HEK293 (cell line): ENCODE data around the gene MPC1.
A peak's percentile ranks its signal among the peaks of the same experiment; 100 is the strongest.

Experiments
- CTCF ChIA-PET: fragments of 350-600 bp; formaldehyde crosslinking; extraction: SDS; loops from one replicate; lab custom pipeline; 2021; ENCODE audit warnings: antibody characterized with exemption; lab: Yijun Ruan, JAX
- POLR2A ChIA-PET: fragments of 300-600 bp; formaldehyde crosslinking; extraction: SDS; loops from one replicate; lab custom pipeline; 2020; ENCODE audit warnings: antibody characterized with exemption, inconsistent platforms; lab: Yijun Ruan, JAX
- H3K27ac ChIP-seq: fragments of 200-500 bp; sonication (Bioruptor generic); 2 replicates; pipeline ENCODE4 v1.5.1; 2014; ENCODE audit warnings: low read depth, low read length, control low read depth, inconsistent platforms; ENCODE audit errors: extremely low read depth
- H3K36me3 ChIP-seq, 2 experiments: fragments of 200-500 bp in 1 of 2; sonication (Bioruptor generic) in 1 of 2; 1 replicate in 1 of 2; 2 replicates in 1 of 2; pipeline ENCODE4 v1.5.1; 2014 to 2017; ENCODE audit warnings: inconsistent platforms in 2 of 2, low read length in 2 of 2; ENCODE audit not compliant: control insufficient read depth in 2 of 2, insufficient read depth in 1 of 2
- H3K4me1 ChIP-seq: fragments of 200-500 bp; sonication (Bioruptor generic); 2 replicates; pipeline ENCODE4 v1.5.1; 2014; ENCODE audit warnings: mild to moderate bottlenecking, low read length, inconsistent platforms; ENCODE audit not compliant: control insufficient read depth, insufficient read depth
- H3K4me3 ChIP-seq: 2 replicates; pipeline ENCODE4 v1.5.1; 2011; ENCODE audit warnings: low read depth, mild to moderate bottlenecking, control low read depth, low read length, moderate library complexity
- H3K9me3 ChIP-seq: fragments of 200-500 bp; sonication (Bioruptor generic); 2 replicates; pipeline ENCODE4 v1.5.1; 2014; ENCODE audit warnings: low read depth, low read length, inconsistent platforms; ENCODE audit not compliant: control insufficient read depth, insufficient read depth
- BCL11A ChIP-seq: fragments of 450-650 bp; formaldehyde crosslinking; IDR thresholded peaks from 2 replicates; pipeline ENCODE4 v1.5.1; 2016; ENCODE audit warnings: low read depth, missing biosample characterization, missing genetic modification characterization
- FEZF1 ChIP-seq: fragments of 450-650 bp; formaldehyde crosslinking; IDR thresholded peaks from 2 replicates; pipeline ENCODE4 v1.5.1; 2016; ENCODE audit warnings: missing biosample characterization, missing genetic modification characterization
- KLF16 ChIP-seq: fragments of 450-650 bp; formaldehyde crosslinking; IDR thresholded peaks from 2 replicates; pipeline ENCODE4 v1.5.1; 2017; ENCODE audit warnings: missing biosample characterization, missing genetic modification characterization
- OVOL3 ChIP-seq: fragments of 450-650 bp; formaldehyde crosslinking; IDR thresholded peaks from 2 replicates; pipeline ENCODE4 v1.5.1; 2016; ENCODE audit warnings: missing biosample characterization, missing genetic modification characterization
- WT1 ChIP-seq: fragments of 450-650 bp; formaldehyde crosslinking; IDR thresholded peaks from 2 replicates; pipeline ENCODE4 v1.5.1; 2016; ENCODE audit warnings: missing biosample characterization, missing genetic modification characterization
- YY1 ChIP-seq: fragments of 450-650 bp; formaldehyde crosslinking; IDR thresholded peaks from 2 replicates; pipeline ENCODE4 v1.5.1; 2018; ENCODE audit warnings: missing biosample characterization, missing genetic modification characterization
- ZBTB17 ChIP-seq: fragments of 450-650 bp; formaldehyde crosslinking; IDR thresholded peaks from 2 replicates; pipeline ENCODE4 v1.5.1; 2016; ENCODE audit warnings: missing biosample characterization, missing genetic modification characterization
- ZBTB20 ChIP-seq: fragments of 450-650 bp; formaldehyde crosslinking; IDR thresholded peaks from 2 replicates; pipeline ENCODE4 v1.5.1; 2016; ENCODE audit warnings: missing biosample characterization, missing genetic modification characterization
- ZBTB8A ChIP-seq: fragments of 450-650 bp; formaldehyde crosslinking; IDR thresholded peaks from 2 replicates; pipeline ENCODE4 v1.5.1; 2016; ENCODE audit warnings: missing biosample characterization, missing genetic modification characterization
- ZFHX2 ChIP-seq: fragments of 450-650 bp; formaldehyde crosslinking; conservative IDR thresholded peaks from 2 replicates; pipeline ENCODE4 v1.5.1; 2016; ENCODE audit warnings: missing biosample characterization, missing genetic modification characterization
- ZFP69B ChIP-seq: fragments of 450-650 bp; formaldehyde crosslinking; IDR thresholded peaks from 2 replicates; pipeline ENCODE4 v1.5.1; 2016; ENCODE audit warnings: missing biosample characterization, missing genetic modification characterization
- ZIC2 ChIP-seq: fragments of 450-650 bp; formaldehyde crosslinking; IDR thresholded peaks from 2 replicates; pipeline ENCODE4 v1.5.1; 2016; ENCODE audit warnings: missing biosample characterization, missing genetic modification characterization
- ZNF16 ChIP-seq: fragments of 450-650 bp; formaldehyde crosslinking; IDR thresholded peaks from 2 replicates; pipeline ENCODE4 v1.5.1; 2016; ENCODE audit warnings: low read depth, missing biosample characterization, missing genetic modification characterization
- ZNF2 ChIP-seq: fragments of 450-650 bp; formaldehyde crosslinking; IDR thresholded peaks from 2 replicates; pipeline ENCODE4 v1.5.1; 2016; ENCODE audit warnings: missing biosample characterization, missing genetic modification characterization
- ZNF214 ChIP-seq: fragments of 450-650 bp; formaldehyde crosslinking; IDR thresholded peaks from 2 replicates; pipeline ENCODE4 v1.5.1; 2017; ENCODE audit warnings: missing biosample characterization, mild to moderate bottlenecking, missing genetic modification characterization, borderline replicate concordance
- ZNF292 ChIP-seq: fragments of 450-650 bp; formaldehyde crosslinking; IDR thresholded peaks from 2 replicates; pipeline ENCODE4 v1.5.1; 2016; ENCODE audit warnings: low read depth, missing biosample characterization, missing genetic modification characterization, borderline replicate concordance
- ZNF37A ChIP-seq: fragments of 450-650 bp; IDR thresholded peaks from 2 replicates; pipeline ENCODE4 v1.5.1; 2018; ENCODE audit warnings: missing biosample characterization, missing genetic modification characterization
- ZNF416 ChIP-seq: fragments of 450-650 bp; formaldehyde crosslinking; IDR thresholded peaks from 2 replicates; pipeline ENCODE4 v1.5.1; 2016; ENCODE audit warnings: missing biosample characterization, missing genetic modification characterization
- ZNF521 ChIP-seq: fragments of 450-650 bp; formaldehyde crosslinking; IDR thresholded peaks from 2 replicates; pipeline ENCODE4 v1.5.1; 2017; ENCODE audit warnings: missing biosample characterization, mild to moderate bottlenecking, missing genetic modification characterization
- ZNF544 ChIP-seq: fragments of 450-650 bp; formaldehyde crosslinking; IDR thresholded peaks from 2 replicates; pipeline ENCODE4 v1.5.0; 2017; ENCODE audit warnings: missing biosample characterization, missing genetic modification characterization
- ZNF600 ChIP-seq: fragments of 450-650 bp; formaldehyde crosslinking; IDR thresholded peaks from 2 replicates; pipeline ENCODE4 v1.5.1; 2016; ENCODE audit warnings: missing biosample characterization, missing genetic modification characterization
- ZNF629 ChIP-seq: fragments of 450-650 bp; formaldehyde crosslinking; IDR thresholded peaks from 2 replicates; pipeline ENCODE4 v1.5.1; 2017; ENCODE audit warnings: missing biosample characterization, missing genetic modification characterization
- ZNF664 ChIP-seq: fragments of 450-650 bp; formaldehyde crosslinking; IDR thresholded peaks from 2 replicates; pipeline ENCODE4 v1.5.1; 2016; ENCODE audit warnings: missing biosample characterization, missing genetic modification characterization
- ZNF777 ChIP-seq: fragments of 450-650 bp; formaldehyde crosslinking; IDR thresholded peaks from 2 replicates; pipeline ENCODE4 v1.5.1; 2017; ENCODE audit warnings: missing biosample characterization, missing genetic modification characterization, borderline replicate concordance
- ZNF791 ChIP-seq: fragments of 450-650 bp; formaldehyde crosslinking; IDR thresholded peaks from 2 replicates; pipeline ENCODE4 v1.5.1; 2016; ENCODE audit warnings: missing biosample characterization, missing genetic modification characterization
- TF ChIP-seq, protein P1 (sequence below): fragments of 450-650 bp; formaldehyde crosslinking; IDR thresholded peaks from 2 replicates; pipeline ENCODE4 v1.5.1; 2016; ENCODE audit warnings: missing biosample characterization, missing genetic modification characterization, borderline replicate concordance
- TF ChIP-seq, protein P2 (sequence below): fragments of 450-650 bp; formaldehyde crosslinking; IDR thresholded peaks from 2 replicates; pipeline ENCODE4 v1.5.1; 2016; ENCODE audit warnings: missing biosample characterization, missing genetic modification characterization
- TF ChIP-seq, protein P3 (sequence below): IDR thresholded peaks from 2 replicates; pipeline ENCODE4 v1.6.1; 2011; ENCODE audit warnings: mild to moderate bottlenecking, low read depth, low read length, borderline replicate concordance
- TF ChIP-seq, protein P4 (sequence below): fragments of 450-650 bp; formaldehyde crosslinking; IDR thresholded peaks from 2 replicates; pipeline ENCODE4 v1.5.1; 2016; ENCODE audit warnings: missing biosample characterization, missing genetic modification characterization
- TF ChIP-seq, protein P5 (sequence below): fragments of 450-650 bp; formaldehyde crosslinking; IDR thresholded peaks from 2 replicates; pipeline ENCODE4 v1.5.1; 2016; ENCODE audit warnings: missing biosample characterization, missing genetic modification characterization
- TF ChIP-seq, protein P6 (sequence below): fragments of 450-650 bp; formaldehyde crosslinking; IDR thresholded peaks from 2 replicates; pipeline ENCODE4 v1.5.1; 2016; ENCODE audit warnings: missing biosample characterization, missing genetic modification characterization

The MPC1 gene

DNA sequence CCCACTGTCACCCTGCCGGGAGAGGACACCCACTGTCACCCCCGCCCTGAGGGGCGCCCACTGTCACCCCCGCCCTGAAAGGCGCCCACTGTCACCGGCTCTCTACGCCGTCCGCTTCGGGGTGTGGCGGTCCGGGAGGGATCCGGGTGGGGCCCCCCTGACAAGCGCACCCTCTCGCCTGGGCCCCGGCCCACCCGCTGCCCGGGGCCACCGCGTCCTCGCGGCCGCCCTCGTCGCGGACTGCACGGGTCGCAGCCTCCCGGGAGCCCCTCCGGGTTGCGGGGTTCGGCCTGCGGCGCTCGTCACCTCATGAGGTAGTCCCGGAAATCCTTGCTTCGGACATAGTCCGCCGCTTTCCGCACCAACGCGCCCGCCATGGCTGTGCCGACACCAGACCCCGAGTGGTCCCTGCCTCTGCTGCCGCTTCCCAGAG is 224 bp downstream of the MPC1 start:
- POLR2A ChIA-PET = no interaction called here
- CTCF ChIA-PET = no interaction called here
- no peaks in the 10 kb centered on the region for H3K36me3 ChIP-seq
- H3K27ac ChIP-seq = peak overlapping the region; percentile 40; the same call in 1 of the 2 replicates
- H3K4me3 ChIP-seq = peak overlapping the region; percentile 82
- 0 out of 2 replicates have a peak, but pooled peaks cover 3% of the 10 kb centered on the region for H3K4me1 ChIP-seq
- H3K9me3 ChIP-seq = no peaks in the 10 kb centered on the region
- TF ChIP-seq, protein P1, sequence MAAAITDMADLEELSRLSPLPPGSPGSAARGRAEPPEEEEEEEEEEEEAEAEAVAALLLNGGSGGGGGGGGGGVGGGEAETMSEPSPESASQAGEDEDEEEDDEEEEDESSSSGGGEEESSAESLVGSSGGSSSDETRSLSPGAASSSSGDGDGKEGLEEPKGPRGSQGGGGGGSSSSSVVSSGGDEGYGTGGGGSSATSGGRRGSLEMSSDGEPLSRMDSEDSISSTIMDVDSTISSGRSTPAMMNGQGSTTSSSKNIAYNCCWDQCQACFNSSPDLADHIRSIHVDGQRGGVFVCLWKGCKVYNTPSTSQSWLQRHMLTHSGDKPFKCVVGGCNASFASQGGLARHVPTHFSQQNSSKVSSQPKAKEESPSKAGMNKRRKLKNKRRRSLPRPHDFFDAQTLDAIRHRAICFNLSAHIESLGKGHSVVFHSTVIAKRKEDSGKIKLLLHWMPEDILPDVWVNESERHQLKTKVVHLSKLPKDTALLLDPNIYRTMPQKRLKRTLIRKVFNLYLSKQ (tag by site-specific recombination) = no peak
- TF ChIP-seq ZBTB20 (tag by site-specific recombination) = peak; percentile 63
- no peak for TF ChIP-seq ZNF521 (tag by site-specific recombination)
- no peak for TF ChIP-seq ZNF791 (tag by site-specific recombination)
- TF ChIP-seq ZBTB8A = peak; percentile 46
- TF ChIP-seq ZNF37A (tag by site-specific recombination) = no peak
- TF ChIP-seq ZFP69B (tag by site-specific recombination) = no peak
- TF ChIP-seq BCL11A (tag by site-specific recombination) = no peak
- no peak for TF ChIP-seq ZNF292 (tag by site-specific recombination)
- TF ChIP-seq, protein P2, sequence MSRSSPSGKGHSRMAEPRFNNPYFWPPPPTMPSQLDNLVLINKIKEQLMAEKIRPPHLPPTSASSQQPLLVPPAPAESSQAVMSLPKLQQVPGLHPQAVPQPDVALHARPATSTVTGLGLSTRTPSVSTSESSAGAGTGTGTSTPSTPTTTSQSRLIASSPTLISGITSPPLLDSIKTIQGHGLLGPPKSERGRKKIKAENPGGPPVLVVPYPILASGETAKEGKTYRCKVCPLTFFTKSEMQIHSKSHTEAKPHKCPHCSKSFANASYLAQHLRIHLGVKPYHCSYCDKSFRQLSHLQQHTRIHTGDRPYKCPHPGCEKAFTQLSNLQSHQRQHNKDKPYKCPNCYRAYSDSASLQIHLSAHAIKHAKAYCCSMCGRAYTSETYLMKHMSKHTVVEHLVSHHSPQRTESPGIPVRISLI (tag by site-specific recombination) = no peak
- no peak for TF ChIP-seq ZNF214 (tag by site-specific recombination)
- TF ChIP-seq OVOL3 (tag by site-specific recombination) = no peak
- no peak for TF ChIP-seq FEZF1
- 0 out of 2 replicates have a peak, but pooled peaks have one; percentile 13 for TF ChIP-seq ZNF629 (tag by site-specific recombination)
- TF ChIP-seq ZNF16 (tag by site-specific recombination) = no peak
- TF ChIP-seq ZNF600 = no peak
- peak; percentile 22; the same call in 1 of the 2 replicates for TF ChIP-seq ZBTB17 (tag by site-specific recombination)
- TF ChIP-seq WT1 (tag by site-specific recombination) = no peak
- TF ChIP-seq KLF16 (tag by site-specific recombination) = no peak
- no peak for TF ChIP-seq ZNF664 (tag by site-specific recombination)
- no peak for TF ChIP-seq ZNF544 (tag by site-specific recombination)
- TF ChIP-seq ZIC2 = no peak
- no peak for TF ChIP-seq ZFHX2 (tag by site-specific recombination)
- TF ChIP-seq, protein P3, sequence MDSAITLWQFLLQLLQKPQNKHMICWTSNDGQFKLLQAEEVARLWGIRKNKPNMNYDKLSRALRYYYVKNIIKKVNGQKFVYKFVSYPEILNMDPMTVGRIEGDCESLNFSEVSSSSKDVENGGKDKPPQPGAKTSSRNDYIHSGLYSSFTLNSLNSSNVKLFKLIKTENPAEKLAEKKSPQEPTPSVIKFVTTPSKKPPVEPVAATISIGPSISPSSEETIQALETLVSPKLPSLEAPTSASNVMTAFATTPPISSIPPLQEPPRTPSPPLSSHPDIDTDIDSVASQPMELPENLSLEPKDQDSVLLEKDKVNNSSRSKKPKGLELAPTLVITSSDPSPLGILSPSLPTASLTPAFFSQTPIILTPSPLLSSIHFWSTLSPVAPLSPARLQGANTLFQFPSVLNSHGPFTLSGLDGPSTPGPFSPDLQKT = no peak
- TF ChIP-seq, protein P4, sequence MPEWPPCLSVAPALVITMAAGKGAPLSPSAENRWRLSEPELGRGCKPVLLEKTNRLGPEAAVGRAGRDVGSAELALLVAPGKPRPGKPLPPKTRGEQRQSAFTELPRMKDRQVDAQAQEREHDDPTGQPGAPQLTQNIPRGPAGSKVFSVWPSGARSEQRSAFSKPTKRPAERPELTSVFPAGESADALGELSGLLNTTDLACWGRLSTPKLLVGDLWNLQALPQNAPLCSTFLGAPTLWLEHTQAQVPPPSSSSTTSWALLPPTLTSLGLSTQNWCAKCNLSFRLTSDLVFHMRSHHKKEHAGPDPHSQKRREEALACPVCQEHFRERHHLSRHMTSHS (tag by site-specific recombination) = no peak
- no peak for TF ChIP-seq ZNF416 (tag by site-specific recombination)
- TF ChIP-seq YY1 = peak; percentile 52
- TF ChIP-seq, protein P5, sequence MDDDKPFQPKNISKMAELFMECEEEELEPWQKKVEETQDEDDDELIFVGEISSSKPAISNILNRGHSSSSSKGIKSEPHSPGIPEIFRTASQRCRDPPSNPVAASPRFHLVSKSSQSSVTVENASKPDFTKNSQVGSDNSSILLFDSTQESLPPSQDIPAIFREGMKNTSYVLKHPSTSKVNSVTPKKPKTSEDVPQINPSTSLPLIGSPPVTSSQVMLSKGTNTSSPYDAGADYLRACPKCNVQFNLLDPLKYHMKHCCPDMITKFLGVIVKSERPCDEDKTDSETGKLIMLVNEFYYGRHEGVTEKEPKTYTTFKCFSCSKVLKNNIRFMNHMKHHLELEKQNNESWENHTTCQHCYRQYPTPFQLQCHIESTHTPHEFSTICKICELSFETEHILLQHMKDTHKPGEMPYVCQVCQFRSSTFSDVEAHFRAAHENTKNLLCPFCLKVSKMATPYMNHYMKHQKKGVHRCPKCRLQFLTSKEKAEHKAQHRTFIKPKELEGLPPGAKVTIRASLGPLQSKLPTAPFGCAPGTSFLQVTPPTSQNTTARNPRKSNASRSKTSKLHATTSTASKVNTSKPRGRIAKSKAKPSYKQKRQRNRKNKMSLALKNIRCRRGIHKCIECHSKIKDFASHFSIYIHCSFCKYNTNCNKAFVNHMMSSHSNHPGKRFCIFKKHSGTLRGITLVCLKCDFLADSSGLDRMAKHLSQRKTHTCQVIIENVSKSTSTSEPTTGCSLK = no peak
- TF ChIP-seq, protein P6, sequence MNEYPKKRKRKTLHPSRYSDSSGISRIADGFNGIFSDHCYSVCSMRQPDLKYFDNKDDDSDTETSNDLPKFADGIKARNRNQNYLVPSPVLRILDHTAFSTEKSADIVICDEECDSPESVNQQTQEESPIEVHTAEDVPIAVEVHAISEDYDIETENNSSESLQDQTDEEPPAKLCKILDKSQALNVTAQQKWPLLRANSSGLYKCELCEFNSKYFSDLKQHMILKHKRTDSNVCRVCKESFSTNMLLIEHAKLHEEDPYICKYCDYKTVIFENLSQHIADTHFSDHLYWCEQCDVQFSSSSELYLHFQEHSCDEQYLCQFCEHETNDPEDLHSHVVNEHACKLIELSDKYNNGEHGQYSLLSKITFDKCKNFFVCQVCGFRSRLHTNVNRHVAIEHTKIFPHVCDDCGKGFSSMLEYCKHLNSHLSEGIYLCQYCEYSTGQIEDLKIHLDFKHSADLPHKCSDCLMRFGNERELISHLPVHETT (tag by site-specific recombination) = no peak
- no peak for TF ChIP-seq ZNF777 (tag by site-specific recombination)
- no peak for TF ChIP-seq ZNF2
